Limb (tissue), 2 donors: ENCODE results near the gene CD34.
"Not testable (repeated sequence)": the region's sequence is repeated elsewhere in the genome, so short reads cannot be mapped to it uniquely, and the experiment has no call there.

ENCODE experiments used
- DNase-seq, 2 donors: peaks; one replicate each; pipeline ENCODE4 v3.0.0-alpha.2; 2016; ENCODE audit errors: extremely low spot score in 2 of 2

Gene CD34

DNA sequence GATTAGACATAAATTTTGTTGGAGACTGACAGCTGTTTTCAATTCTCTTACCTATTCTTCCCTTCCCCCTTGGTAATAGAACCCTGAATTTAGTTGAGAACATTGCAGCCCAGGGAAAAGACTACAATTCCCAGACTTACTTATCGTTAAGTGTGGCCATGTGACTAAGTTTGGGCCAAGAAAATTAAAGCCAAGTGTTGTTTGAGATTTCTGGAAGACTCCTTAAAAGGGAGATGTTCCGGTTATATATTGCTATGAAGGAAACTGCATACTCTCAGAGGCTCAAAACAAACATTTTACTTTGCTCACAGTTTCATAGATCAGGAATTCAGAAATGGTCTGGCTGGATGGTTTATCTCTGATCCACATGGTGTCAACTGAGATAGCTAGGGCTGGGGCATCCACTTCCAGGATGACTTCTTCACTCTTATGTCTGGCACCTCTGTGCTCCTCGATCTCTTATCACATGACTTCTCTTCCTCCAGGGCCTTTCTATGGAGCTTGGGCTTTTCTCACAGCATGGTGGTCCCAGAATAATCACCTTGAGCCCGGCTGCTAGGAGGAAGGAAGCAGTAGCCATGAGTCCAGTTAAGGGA, 22.4 kb upstream of the CD34 start:
- no peak for DNase-seq

GRCh38 chr1:207926984-207927383, 16.1 kb upstream of the CD34 start:
- DNase-seq, result no peak

DNA sequence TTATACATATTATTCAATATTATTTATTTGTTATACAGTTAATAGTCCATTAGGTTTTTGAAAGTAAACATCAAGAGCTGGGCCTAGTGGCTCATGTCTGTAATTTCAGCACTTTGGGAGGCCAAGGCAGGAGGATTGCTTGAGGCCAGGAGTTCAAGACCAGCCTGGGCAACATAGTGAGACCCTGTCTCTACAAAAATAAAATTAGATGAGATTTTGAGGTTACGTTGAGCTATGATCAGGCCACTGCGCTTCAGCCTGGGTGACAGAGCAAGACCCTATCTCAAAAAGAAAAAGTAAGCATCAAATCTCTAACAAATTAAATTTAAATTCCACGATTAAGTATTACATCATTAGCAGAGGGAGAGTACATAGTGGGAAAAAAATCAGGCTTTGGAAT, 15.0 kb upstream of the CD34 start:
- DNase-seq, result not testable (repeated sequence)

DNA sequence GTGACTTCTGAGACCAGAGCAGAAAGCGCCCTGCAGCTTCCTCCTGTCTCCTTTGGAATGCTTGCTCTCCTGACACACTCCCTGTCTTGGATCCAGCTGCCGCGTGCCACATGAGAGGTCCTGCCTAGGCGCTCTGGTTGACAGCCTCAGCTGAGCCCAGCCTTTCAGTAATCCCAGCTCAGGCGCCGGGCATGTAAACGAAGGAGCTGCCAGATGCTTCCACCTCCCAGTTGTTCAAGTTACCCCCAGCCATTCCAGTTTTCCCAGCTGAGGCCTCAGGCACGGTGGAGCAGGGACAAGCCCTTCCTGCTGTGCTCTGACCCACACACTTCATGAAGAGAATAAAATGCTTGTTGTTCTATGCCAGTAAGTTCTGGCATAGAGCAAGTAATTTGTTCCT, 14.3 kb upstream of the CD34 start:
- peak; percentile 74 for DNase-seq

- no peak for DNase-seq
Observed at GRCh38 chr1:207923561-207923960, 12.6 kb upstream of the CD34 start.

DNA sequence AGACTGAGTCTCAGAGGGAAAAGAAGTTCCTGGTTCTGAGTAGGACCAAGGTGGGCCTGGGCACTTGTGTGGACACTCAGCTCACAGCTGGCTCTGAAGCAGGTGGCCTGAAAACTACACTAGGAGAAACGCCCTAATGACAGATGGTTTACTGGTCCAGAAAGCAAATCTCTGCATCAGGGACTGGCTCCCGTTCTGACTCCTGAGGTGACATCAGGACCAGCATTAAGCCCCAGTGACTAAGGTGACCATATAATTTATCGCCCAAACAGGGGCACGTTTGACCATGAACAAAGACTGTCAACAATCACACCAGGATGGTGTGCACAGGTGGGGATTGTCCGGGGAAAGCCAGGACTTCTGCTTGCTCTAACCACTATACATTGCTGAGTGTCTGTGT, 12.2 kb upstream of the CD34 start:
- DNase-seq, result no peak

- no peak for DNase-seq
Observed at GRCh38 chr1:207922554-207922953, 11.6 kb upstream of the CD34 start.

- no peak for DNase-seq
Observed at GRCh38 chr1:207921321-207921720, 10.4 kb upstream of the CD34 start.

DNA sequence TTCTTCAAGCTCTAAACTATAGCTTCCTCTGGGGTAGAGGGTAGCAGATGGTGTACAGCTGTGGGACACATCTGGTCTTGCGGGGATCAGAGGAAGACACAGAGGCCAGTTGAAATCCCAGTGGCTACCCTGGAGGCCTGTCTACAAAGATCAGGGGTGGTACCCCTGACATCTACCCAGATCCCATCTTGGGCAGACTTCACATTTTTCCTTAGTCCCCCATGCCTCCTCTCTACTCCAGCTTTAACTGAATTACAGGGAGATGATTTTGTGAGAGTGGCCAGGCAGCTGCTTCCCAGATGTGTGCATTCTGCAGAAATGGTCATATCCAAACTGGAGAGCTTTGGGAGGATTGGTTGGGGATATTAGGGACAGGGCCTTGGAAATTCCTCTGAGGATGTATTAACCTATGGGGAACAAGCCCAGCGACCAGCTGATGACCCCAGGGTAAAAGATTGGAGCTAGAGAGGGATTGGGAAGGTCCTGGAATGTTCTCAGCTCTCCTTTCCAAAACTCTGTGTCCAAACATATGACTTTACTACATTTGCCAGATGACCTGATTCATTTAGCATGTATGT, 9.6 kb upstream of the CD34 start:
- DNase-seq, result no peak

GRCh38 chr1:207919523-207920170, 8.7 kb upstream of the CD34 start:
- DNase-seq, result peak in 1 of 2 donors; percentile 83

DNA sequence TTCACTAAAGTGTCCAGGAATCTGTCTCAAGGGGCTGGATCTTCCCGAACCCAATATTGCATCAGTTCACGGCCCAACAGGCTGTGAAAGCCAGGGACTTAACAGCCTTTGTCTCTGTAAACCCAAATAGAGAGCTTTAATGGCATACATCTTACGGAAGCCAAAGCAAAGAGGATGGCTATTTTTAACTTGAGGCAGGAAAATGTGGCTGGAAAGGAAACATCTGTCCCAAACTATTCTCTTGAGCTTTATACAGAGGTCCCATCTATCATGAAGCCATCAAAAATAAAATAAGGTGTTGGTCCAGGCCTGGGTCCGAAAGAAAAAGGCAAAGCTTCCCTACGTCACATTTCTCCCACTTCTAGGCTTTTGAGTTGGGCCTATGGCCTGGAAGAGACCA, 7.7 kb upstream of the CD34 start:
- DNase-seq, result no peak

GRCh38 chr1:207918011-207918410, 7.1 kb upstream of the CD34 start:
- no peak for DNase-seq

- no peak for DNase-seq
Observed at GRCh38 chr1:207917080-207917479, 6.2 kb upstream of the CD34 start.

- DNase-seq, result no peak
Observed at GRCh38 chr1:207913951-207914350, 3.0 kb upstream of the CD34 start.

- no peak for DNase-seq
Observed at GRCh38 chr1:207911856-207912760, 1.2 kb upstream of the CD34 start.

DNA sequence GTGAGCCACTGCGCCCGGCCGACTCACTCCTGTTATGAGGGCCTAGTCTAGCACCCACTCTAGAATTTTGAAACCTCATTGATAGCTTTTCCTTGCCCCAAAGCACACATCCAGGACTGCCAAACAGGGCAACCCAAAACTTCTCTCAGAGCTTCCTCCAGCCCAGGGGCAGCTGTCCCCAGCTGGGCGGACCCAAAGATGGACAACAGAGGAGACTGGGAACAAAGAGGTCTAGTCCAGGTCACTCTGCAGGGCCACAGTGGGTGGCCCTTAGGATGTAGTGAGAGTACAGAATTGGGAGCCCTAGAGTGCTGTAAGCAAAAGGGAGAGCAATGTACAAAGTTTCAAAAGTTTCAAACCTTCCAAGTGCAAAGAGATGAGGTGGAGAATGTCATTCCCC, 1.2 kb downstream of the CD34 start:
- DNase-seq, result no peak

DNA sequence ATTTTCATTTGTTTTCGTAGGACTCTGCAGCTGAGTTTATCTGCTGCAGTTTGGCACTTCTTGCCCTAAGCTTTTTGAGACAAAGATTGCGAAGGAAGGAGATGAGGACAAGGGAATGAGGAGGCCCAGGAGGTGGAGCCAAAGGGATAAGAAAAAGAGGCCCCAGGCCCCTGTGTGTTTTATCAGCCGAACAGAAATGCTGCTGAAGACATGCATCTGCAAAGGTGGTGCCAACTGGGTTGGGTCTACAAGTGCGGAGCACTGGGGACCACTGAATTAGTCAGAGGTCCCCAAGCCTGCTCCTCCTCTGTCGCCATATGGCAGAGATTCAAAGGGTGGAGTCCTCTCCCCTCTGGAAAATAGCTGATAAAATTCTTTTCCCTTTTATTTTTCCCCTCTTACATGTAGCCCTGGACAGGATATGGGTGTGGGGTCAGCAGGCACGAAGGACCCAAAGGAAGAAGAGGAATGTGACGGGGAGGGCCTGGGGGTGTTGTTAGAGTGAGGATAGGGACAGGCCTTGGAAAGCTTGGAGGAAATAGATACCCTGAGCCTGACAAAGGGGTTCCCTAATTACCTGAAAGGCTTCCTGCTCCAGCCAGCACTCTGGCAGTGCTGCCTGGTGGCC, 2.7 kb downstream of the CD34 start:
- DNase-seq, result peak in 1 of 2 donors; percentile 13

DNA sequence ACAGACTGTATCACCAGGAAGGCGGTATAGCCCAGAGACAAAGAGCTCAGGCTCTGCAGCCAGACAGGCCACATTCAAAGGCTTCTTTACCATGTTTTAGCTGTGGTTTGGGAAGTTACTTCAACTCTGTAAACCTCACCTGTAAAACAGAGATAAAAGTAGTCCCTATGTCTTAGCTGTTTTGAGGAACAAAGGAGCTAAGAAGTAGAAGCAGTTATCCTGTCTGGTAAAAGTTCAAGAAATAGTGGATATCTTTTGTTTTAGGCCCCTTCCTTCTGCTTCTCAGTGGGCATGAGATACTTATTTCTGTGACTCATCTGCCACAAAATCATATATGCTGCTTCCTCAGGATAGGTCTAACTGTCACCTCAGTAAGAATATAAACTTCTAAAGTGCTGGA, 6.5 kb downstream of the CD34 start:
- DNase-seq, result no peak

DNA sequence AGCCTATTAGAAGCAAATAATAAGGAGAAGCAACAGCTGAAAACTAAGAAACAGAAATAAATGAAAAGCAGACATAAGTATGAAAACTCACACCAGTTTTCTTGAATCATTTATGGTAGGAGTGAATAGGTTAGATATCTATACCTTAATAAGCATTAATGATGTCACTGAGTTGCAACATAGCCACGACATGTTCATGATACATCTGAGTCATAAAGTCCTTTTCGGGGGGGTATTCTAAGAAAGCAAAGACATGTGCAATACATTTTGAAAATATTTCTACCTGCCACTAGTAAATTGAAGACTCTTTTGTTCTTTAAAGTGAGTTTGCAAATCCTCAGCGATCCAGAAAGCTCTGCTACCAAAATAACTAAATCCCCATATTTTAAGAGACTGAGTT, 7.2 kb downstream of the CD34 start:
- no peak for DNase-seq

DNA sequence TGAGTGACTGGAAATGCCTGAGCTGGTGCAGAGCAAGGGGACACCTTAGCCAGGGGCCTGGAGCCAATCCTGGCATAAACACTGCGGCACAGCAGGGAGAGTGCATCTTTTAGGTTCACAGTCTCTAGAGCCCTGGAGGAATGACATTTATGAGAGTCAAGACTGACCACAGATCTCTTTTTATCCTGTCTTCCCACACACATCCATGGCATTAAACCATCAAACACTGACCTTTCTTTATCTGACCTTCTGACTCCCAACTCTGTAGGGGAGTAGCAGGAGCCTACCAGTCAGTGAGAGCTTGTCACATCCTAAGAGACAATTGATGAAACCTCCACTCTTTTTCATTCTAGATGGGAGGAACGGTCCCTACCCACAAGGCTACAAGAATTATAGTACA, 7.9 kb downstream of the CD34 start:
- DNase-seq, result no peak

- no peak for DNase-seq
Observed at GRCh38 chr1:207902566-207902965, 8.4 kb downstream of the CD34 start.
